NCI-H1105 (cell line): Measurements from ENCODE around the gene GALNTL6.
A peak's percentile ranks its signal among the peaks of the same experiment; 100 is the strongest.

Experiments used
- DNase-seq: peaks from one replicate; lab custom pipeline; 2025; lab: John Stamatoyannopoulos, UW

The GALNTL6 gene

GRCh38 chr4:172124656-172125308 is 311.6 kb downstream of the GALNTL6 start:
- no peak for DNase-seq

DNA sequence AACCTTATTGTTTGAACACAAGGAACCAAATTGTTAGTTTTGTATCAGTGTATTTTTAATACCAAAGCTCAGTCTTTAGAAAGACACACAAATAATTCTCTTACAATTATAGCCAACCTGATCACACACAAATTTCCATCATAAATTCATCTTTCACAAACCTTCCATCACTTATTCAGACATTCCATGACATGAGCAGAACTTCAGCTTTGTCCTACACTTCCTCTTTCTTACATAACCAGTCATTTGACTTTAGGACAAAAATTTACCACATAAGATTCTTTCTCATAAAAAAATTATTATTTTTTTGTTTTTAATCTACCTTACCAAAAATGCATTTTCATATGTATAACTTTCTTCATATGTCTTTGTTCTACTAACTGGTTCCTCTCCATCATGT is 312.2 kb downstream of the GALNTL6 start:
- DNase-seq = no peak

GRCh38 chr4:172127168-172127567 is 314.0 kb downstream of the GALNTL6 start:
- DNase-seq = no peak

GRCh38 chr4:172129593-172129992 is 316.4 kb downstream of the GALNTL6 start:
- DNase-seq = no peak

DNA sequence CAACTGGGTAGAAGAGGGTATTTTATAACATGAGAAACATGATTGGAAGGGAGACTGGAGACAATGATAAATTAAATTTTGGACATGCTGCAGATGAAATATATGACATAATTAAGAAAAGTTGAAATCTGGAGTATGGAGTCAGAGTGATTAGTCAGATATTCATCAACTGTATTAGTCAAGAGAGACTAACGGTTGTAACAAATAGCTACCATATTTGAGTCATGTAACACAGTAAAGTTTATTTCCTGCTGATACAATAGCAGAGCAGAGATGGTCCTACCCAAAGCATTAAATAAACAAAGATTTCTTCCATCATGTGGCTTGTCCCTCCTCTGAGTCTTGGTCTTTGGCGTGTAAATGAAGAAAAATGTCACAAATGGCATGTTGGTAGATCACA is 321.3 kb downstream of the GALNTL6 start:
- DNase-seq = no peak

GRCh38 chr4:172141025-172141424 is 327.8 kb downstream of the GALNTL6 start:
- DNase-seq = no peak

DNA sequence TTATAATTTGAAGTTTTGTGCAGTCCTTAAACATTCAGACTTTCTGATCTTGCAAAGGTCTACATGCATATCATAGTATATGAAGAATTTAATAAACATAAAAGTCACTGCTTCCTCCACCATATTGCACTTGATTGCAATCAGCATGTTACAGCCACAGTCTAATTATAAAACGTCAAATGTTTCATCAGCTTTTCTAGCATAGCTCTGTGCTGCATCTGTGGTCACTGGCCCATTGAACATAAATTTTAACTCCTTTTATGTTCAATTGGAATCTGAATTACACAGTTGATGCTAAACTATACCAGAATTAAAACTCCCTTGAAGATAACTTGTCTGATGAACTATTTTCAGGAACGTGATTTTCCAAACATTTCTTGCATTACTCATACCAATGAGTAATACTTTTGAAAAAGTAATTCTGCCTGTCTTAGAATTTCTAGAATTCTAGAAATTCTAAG is 329.1 kb downstream of the GALNTL6 start:
- no peak for DNase-seq

DNA sequence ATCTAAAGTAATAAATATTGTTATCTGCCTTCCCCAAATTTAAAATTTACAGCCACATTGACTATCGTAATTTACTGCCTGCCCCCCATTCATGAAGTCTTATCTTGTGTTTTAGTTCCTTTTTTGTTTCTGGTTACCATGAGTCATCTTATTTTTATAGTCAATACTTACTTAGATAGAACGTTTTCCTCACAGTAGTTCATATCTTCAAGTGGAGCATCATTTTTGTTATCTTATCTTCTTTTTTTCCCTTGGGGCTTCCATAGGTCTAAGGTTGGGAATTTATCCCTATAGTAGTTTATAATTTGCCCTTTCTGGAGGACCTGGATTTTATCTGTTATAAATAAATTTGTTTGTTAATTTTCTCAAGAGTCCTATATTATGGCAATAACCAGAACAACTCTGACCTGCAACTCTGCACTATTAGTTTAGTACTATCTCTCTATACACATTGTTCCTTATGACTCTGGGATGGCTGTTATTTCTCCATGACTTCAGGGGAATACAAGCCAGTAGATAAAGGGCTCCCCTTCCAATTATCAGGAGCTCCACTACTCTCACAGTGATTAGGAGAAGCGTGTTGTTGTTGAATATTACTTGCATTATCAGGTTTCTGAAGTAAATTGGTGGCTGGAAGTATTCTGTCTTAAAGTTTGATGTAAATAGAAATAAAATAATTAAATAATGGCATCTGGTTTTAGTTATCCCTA is 330.6 kb downstream of the GALNTL6 start:
- no peak for DNase-seq

- no peak for DNase-seq
These were observed 334.5 kb downstream of the GALNTL6 start for GRCh38 chr4:172147687-172148086.

DNA sequence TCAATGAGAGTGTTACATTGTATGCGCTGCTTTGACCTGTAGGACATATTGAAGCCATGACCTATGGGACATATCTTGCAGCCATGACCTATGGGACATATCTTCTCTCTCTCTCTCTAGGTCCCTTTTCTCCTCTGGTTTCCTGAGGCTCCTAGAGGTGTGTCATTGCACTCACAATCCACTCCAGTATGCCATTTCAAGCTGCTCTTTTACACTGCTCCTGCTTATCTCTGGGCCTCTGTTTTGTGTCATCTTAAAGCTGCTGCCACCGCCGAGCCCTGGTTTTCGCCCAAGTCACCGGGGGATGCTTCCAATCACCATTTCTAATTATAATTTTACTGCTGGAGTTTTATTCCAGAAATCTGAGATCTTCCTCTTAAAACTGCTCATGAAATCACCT is 336.1 kb downstream of the GALNTL6 start:
- no peak for DNase-seq

DNA sequence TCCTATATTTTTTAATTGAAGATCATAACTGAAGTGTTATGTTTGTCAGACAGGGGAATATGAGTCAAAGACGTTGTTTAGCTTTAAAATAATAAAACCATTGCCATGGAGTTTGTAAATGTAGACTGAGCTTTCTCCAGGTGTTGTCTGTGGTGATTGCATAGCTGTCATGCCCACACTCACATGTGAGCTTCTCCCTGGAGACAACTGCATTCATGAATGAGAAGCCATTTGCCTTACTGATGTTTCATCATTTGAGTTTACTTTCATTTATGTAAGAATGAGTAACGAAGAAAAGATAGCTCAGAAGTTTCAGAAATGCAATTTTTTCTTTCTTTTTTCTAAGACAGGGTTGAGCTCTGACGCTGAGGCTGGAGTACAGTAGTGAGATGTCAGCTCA is 339.1 kb downstream of the GALNTL6 start:
- no peak for DNase-seq

- no peak for DNase-seq
These were observed 340.5 kb downstream of the GALNTL6 start for GRCh38 chr4:172153719-172154118.

- DNase-seq = no peak
These were observed 342.7 kb downstream of the GALNTL6 start for GRCh38 chr4:172155838-172156345.

- no peak for DNase-seq
These were observed 344.7 kb downstream of the GALNTL6 start for GRCh38 chr4:172157946-172158345.

GRCh38 chr4:172163215-172163614 is 350.0 kb downstream of the GALNTL6 start:
- DNase-seq = no peak

- no peak for DNase-seq
These were observed 355.7 kb downstream of the GALNTL6 start for GRCh38 chr4:172168888-172169287.

DNA sequence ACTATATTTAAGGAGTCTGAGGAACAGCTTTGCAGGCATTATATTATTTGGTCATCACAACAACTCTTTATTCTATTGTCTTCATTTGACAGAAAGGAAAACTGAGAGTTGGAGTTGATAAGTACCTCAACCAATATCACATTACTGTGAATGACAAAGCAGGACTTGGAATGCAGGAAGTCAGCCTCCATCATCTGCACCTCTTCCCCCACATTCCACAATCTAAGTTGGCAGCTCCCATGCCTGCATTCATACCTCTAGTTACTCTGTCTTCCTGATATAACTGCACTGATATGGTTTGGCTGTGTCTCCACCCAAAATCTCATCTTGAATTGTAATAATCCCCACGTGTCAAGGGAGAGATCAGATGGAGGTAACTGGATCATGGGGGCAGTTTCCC is 356.7 kb downstream of the GALNTL6 start:
- no peak for DNase-seq

GRCh38 chr4:172173206-172173605 is 360.0 kb downstream of the GALNTL6 start:
- DNase-seq = no peak

DNA sequence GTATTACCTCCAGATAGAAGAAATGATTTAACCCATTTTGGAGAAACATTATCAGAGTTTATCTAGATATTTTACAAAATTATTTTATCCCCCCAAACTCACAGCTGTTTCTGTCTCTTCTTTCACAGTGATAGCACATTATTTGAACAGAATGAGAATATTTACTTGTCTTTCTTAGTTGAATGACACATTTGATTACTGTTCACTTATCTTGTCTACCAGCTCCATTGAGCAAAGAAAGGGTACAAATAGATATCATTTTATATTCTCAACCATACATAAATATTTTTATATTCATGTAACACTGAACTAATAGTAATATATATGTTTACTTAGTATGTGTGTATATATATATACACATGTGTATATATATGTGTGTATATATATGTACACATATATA is 364.2 kb downstream of the GALNTL6 start:
- DNase-seq = no peak

GRCh38 chr4:172188248-172188988 is 375.2 kb downstream of the GALNTL6 start:
- no peak for DNase-seq

GRCh38 chr4:172202480-172203076 is 389.4 kb downstream of the GALNTL6 start:
- DNase-seq = peak; percentile 14

GRCh38 chr4:172207258-172207657 is 394.1 kb downstream of the GALNTL6 start:
- DNase-seq = no peak
